Endothelial cell of umbilical vein (primary cell): ENCODE data around the gene LY6G6C. TPM values are rescaled to one million over a fixed set of nuclear protein-coding genes. Genes with fewer than 3 reads are reported as not detected.

ENCODE experiments used
- BruUV-seq: library from RNA; stranded (reverse); fragments of 400-500 nt; replicated peaks from 2 replicates; lab custom pipeline; 2021; lab: Mats Ljungman, UMichigan
- CTCF ChIA-PET: fragments of 300-600, 350-600 bp; sonication (Branson Sonifier 250); formaldehyde crosslinking; loops from one replicate; lab custom pipeline; 2021; ENCODE audit warnings: antibody characterized with exemption, inconsistent platforms; lab: Charles Lee
- POLR2A ChIA-PET: fragments of 300-600, 350-600 bp; sonication (Branson Sonifier 250); formaldehyde crosslinking; loops from one replicate; lab custom pipeline; 2021; ENCODE audit warnings: antibody characterized with exemption, inconsistent platforms; lab: Charles Lee
- DNase-seq: peaks from one replicate; pipeline ENCODE4 v3.0.0-alpha.2; 2011; ENCODE audit warnings: low read depth, low spot score
- FAIRE-seq: peaks from 2 replicates; lab custom pipeline; 2011; peaks lifted over from hg19 to GRCh38; lab: Jason Lieb, UNC
- H2AFZ ChIP-seq: 2 replicates; pipeline ENCODE4 v1.6.0; 2012; ENCODE audit warnings: low read depth, low read length, control low read depth, inconsistent platforms
- H3K27ac ChIP-seq: 2 replicates; pipeline ENCODE4 v1.5.1; 2011; ENCODE audit warnings: low read depth, mild to moderate bottlenecking, control low read depth, low read length, moderate library complexity; ENCODE audit not compliant: insufficient read depth
- H3K27me3 ChIP-seq, 2 experiments: 2 replicates each; pipeline versions ENCODE4 v1.6.0 to v1.6.1; 2011; ENCODE audit warnings: low read length in 2 of 2, mixed read lengths in 1 of 2; ENCODE audit not compliant: control insufficient read depth in 2 of 2, insufficient read depth in 2 of 2
- H3K36me3 ChIP-seq, 2 experiments: 2 replicates in 1 of 2; 3 replicates in 1 of 2; pipeline ENCODE4 v1.5.1; 2011; ENCODE audit warnings: low read length in 2 of 2, mild to moderate bottlenecking in 1 of 2, moderate library complexity in 1 of 2; ENCODE audit not compliant: control insufficient read depth in 2 of 2, insufficient read depth in 2 of 2; ENCODE audit errors: extremely low read depth in 1 of 2
- H3K4me1 ChIP-seq: 3 replicates; pipeline ENCODE4 v1.5.1; 2011; ENCODE audit warnings: mild to moderate bottlenecking, low read length; ENCODE audit not compliant: control insufficient read depth, insufficient read depth; ENCODE audit errors: extremely low read depth
- H3K4me2 ChIP-seq: 2 replicates; pipeline ENCODE4 v1.6.1; 2011; ENCODE audit warnings: low read length, control low read depth, mixed read lengths; ENCODE audit not compliant: insufficient read depth
- H3K4me3 ChIP-seq, 3 experiments: fragments of 200-600 bp in 1 of 3; sonication (generic), shearing (Covaris generic) in 1 of 3; replicated peaks in 1 of 3; 2 replicates each; pipeline ENCODE4 v1.5.1; 2011 to 2016; ENCODE audit warnings: control low read depth in 3 of 3, low read length in 3 of 3, mild to moderate bottlenecking in 2 of 3, inconsistent platforms in 1 of 3, low read depth in 1 of 3, moderate library complexity in 1 of 3; ENCODE audit not compliant: insufficient read depth in 1 of 3
- H3K79me2 ChIP-seq: 2 replicates; pipeline ENCODE4 v1.6.0; 2012; ENCODE audit warnings: low read length, inconsistent platforms; ENCODE audit not compliant: control insufficient read depth, insufficient read depth
- H3K9ac ChIP-seq: replicated peaks from 2 replicates; pipeline ENCODE3; 2011; ENCODE audit warnings: low read length, control low read depth; ENCODE audit not compliant: insufficient read depth; ENCODE audit errors: extremely low read depth
- H3K9me1 ChIP-seq: replicated peaks from 3 replicates; pipeline ENCODE4 v1.6.0; 2011; ENCODE audit warnings: mild to moderate bottlenecking, low read length; ENCODE audit not compliant: control insufficient read depth, insufficient read depth; ENCODE audit errors: extremely low read depth
- H3K9me3 ChIP-seq: replicated peaks from 2 replicates; pipeline ENCODE4 v1.5.1; 2012; ENCODE audit warnings: low read length, inconsistent platforms; ENCODE audit not compliant: control insufficient read depth, insufficient read depth
- H4K20me1 ChIP-seq: replicated peaks from 2 replicates; pipeline ENCODE3; 2011; ENCODE audit warnings: mild to moderate bottlenecking, low read length; ENCODE audit not compliant: control insufficient read depth, insufficient read depth; ENCODE audit errors: extremely low read depth
- MYC ChIP-seq: IDR thresholded peaks from one replicate; pipeline ENCODE4 v1.6.1; 2011; ENCODE audit warnings: mild to moderate bottlenecking, low read depth, low read length
- POLR2A ChIP-seq: IDR thresholded peaks from 2 replicates; pipeline ENCODE4 v1.6.1; 2012; ENCODE audit warnings: low read depth, mild to moderate bottlenecking, control low read depth, low read length
- POLR2AphosphoS5 ChIP-seq: IDR thresholded peaks from 2 replicates; pipeline ENCODE4 v1.6.1; 2012; ENCODE audit warnings: low read depth, mild to moderate bottlenecking, control low read depth, low read length, moderate library complexity; ENCODE audit not compliant: insufficient read depth
- dilution Hi-C: fragments of 300-500 bp; cut with MboI; formaldehyde crosslinking; loops from one replicate; pipeline ENCODE4 v1.15.0; 2019; ENCODE audit warnings: low sequenced_read_pairs; ENCODE audit not compliant: extremely low pct_ligation_motif_present
- intact Hi-C: fragments of 100-400 bp; cut with micrococcal nuclease; formaldehyde crosslinking; loops from one replicate; pipeline ENCODE4 v1.10.0; 2022
- polyA plus RNA-seq, 4 experiments: library from polyadenylated mRNA; depleted of rRNA in 3 of 4; stranded (reverse) in 3 of 4; unstranded in 1 of 4; fragments of >200 nt; gene quantifications; 2 replicates each; pipeline versions ENCODE4 v1.2.1 to v1.2.3, GENCODE V29; 2011 to 2012; ENCODE audit warnings: missing spikeins in 1 of 4
- total RNA-seq: library from RNA; stranded (reverse); gene quantifications from 2 replicates; pipeline ENCODE4 v1.2.3, GENCODE V29; 2021
- TF ChIP-seq, protein P1 (sequence below): IDR thresholded peaks from 2 replicates; pipeline ENCODE4 v1.6.1; 2011; ENCODE audit not compliant: insufficient read depth, insufficient read length

The LY6G6C gene
- total and polyA plus RNA-seq, 2 donors (not counting 3 experiments of a cell fraction or from before 2014, with no cell fraction given) = 0.33 TPM; not detected in 1

DNA sequence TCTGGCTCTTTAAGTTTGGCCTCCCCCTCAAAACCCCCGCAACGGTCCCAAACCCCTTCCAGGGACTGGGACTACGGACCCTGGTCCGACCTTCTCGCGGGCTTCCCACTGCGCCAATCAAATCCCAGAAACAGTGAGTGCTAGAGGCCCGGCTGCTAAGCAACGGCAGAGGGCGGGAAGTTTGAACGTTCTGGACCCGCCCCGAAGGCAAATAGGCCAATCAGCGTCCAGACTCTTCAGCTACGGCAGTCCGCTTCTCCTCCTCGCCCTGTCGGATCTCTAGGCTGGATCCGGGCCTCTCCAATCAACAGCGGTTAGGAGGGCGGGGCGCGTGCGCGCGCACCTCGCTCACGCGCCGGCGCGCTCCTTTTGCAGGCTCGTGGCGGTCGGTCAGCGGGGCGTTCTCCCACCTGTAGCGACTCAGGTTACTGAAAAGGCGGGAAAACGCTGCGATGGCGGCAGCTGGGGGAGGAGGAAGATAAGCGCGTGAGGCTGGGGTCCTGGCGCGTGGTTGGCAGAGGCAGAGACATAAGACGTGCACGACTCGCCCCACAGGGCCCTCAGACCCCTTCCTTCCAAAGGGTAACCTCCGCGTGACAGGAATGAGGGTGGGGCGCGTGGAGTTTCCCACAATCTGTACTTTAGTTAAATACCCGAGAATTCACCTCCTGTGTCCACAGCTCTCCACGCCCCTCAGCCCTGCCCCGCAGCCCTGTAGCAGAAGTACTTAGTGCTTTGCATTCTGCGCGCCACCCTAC is 18.3 kb upstream of the LY6G6C start, which contains the start of gene MSH5:
Gene MSH5, plus strand, starts transcription at position 367 of the 758 bp plus-strand sequence. CDS start 462 bp downstream, outside the sequence.
- Histone ChIP-seq H3K27me3 (no peaks in the 10 kb centered on the region), H2AFZ (peak within 1 kb of the TSS; percentile 35), H4K20me1 (no peaks in the 10 kb centered on the region), H3K4me1 (peaks cover 31% of the 10 kb centered on the region), H3K9ac (peak within 1 kb of the TSS; percentile 81), H3K9me3 (no peaks in the 10 kb centered on the region), H3K4me3 (peak within 1 kb of the TSS; percentile 23 to 76 (median 61)), H3K27ac (peak within 1 kb of the TSS; percentile 94), H3K79me2 (peaks cover 24% of the 10 kb centered on the region), H3K36me3 (no peaks in the 10 kb centered on the region), H3K4me2 (peak within 1 kb of the TSS; percentile 79), H3K9me1 (no peaks in the 10 kb centered on the region)
- DNase-seq = peak; percentile 100
- intact Hi-C loops (loop anchor here (1.0 to 10.0 kb wide), 7 partner anchors 37 to 195 kb away; partner anchors contain the start of genes ABHD16A, ATP6V1G2, BAG6 and C6orf47), dilution Hi-C loops (no loop called here)
- ChIA-PET POLR2A (interaction anchor here (0.5 to 3.2 kb wide), 5 partner anchors 10 to 159 kb away, joined by 3 to 19 read pairs (median 4); partner anchors contain the start of genes ABHD16A, DDAH2, HSPA1A and HSPA1B), CTCF (interaction anchor here (0.8 to 6.0 kb wide), 10 partner anchors 10 to 104 kb away, joined by 3 to 55 read pairs (median 6); partner anchors contain the start of genes ABHD16A, DDAH2 and LY6G5C)
- BruUV-seq = TSS peak; percentile 11
- FAIRE-seq = peak; percentile 99
- TF ChIP-seq POLR2AphosphoS5 = peak; percentile 76
- TF ChIP-seq, protein P1, sequence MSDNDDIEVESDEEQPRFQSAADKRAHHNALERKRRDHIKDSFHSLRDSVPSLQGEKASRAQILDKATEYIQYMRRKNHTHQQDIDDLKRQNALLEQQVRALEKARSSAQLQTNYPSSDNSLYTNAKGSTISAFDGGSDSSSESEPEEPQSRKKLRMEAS = peak; percentile 43
- TF ChIP-seq MYC = no peak
- peak; percentile 65 for TF ChIP-seq POLR2A
